ENCODE data around the gene NRP1. TPM values are rescaled to one million over a fixed set of nuclear protein-coding genes. Genes with fewer than 3 reads are reported as not detected.

The NRP1 gene
- total RNA-seq, 4 donors from 2014 or later: 8.2 to 24.6 (median 18.7) TPM

GRCh38 chr10:33157103-33157502 lies 177.4 kb downstream of the NRP1 start:
- intact Hi-C loops (cut with DNase I; ENCODE audit: low total_unique reads): no loop called here
- TF ChIP-seq POLR2A (IDR thresholded peaks at IDR 0.05): no peak
- no peak for TF ChIP-seq CTCF (IDR thresholded peaks at IDR 0.05)
- WGBS, 2 donors: 87 to 89% methylated on average over 4 of the region's 4 CpGs
- H3K4me3 ChIP-seq (ENCODE audit: low read depth, poor library complexity, severe bottlenecking): no peak overlapping the region
- DNase-seq (ENCODE audit: low spot score in 2 of 2): no peak

GRCh38 chr10:33155720-33156638 lies 178.5 kb downstream of the NRP1 start:
- no peak for DNase-seq (ENCODE audit: low spot score in 2 of 2)
- TF ChIP-seq CTCF (IDR thresholded peaks at IDR 0.05) (no peak), POLR2A (IDR thresholded peaks at IDR 0.05) (no peak)
- H3K4me3 ChIP-seq (ENCODE audit: low read depth, poor library complexity, severe bottlenecking): no peak overlapping the region
- WGBS, 2 donors: 47 to 57% methylated on average over 10 of the region's 10 CpGs
- intact Hi-C loops (cut with DNase I; ENCODE audit: low total_unique reads): no loop called here

- TF ChIP-seq CTCF (IDR thresholded peaks at IDR 0.05) (no peak), POLR2A (IDR thresholded peaks at IDR 0.05) (no peak)
- DNase-seq (ENCODE audit: low spot score in 2 of 2): no peak
- WGBS, 2 donors: 53 to 75% methylated on average over 5 of the region's 5 CpGs
- no peak overlapping the region for H3K4me3 ChIP-seq (ENCODE audit: low read depth, poor library complexity, severe bottlenecking)
- intact Hi-C loops (cut with DNase I; ENCODE audit: low total_unique reads): no loop called here
Measured at GRCh38 chr10:33154590-33154989, 179.9 kb downstream of the NRP1 start.

- intact Hi-C loops (cut with DNase I; ENCODE audit: low total_unique reads): no loop called here
- TF ChIP-seq CTCF (IDR thresholded peaks at IDR 0.05): no peak
- no peak for TF ChIP-seq POLR2A (IDR thresholded peaks at IDR 0.05)
- H3K4me3 ChIP-seq (ENCODE audit: low read depth, poor library complexity, severe bottlenecking): no peak overlapping the region
- DNase-seq (ENCODE audit: low spot score in 2 of 2): no peak
- 77 to 86% methylated on average over 3 of the region's 3 CpGs for WGBS, 2 donors
Measured at GRCh38 chr10:33153968-33154327, 180.5 kb downstream of the NRP1 start.

GRCh38 chr10:33153251-33153967 lies 181.1 kb downstream of the NRP1 start:
- intact Hi-C loops (cut with DNase I; ENCODE audit: low total_unique reads): no loop called here
- 79 to 88% methylated on average over 8 of the region's 8 CpGs for WGBS, 2 donors

More at GRCh38 chr10:33153251-33153967, 181.1 kb downstream of the NRP1 start:
- no peak for TF ChIP-seq CTCF (IDR thresholded peaks at IDR 0.05)
- TF ChIP-seq POLR2A (IDR thresholded peaks at IDR 0.05): no peak
- DNase-seq (ENCODE audit: low spot score in 2 of 2): no peak
- H3K4me3 ChIP-seq (ENCODE audit: low read depth, poor library complexity, severe bottlenecking): no peak overlapping the region

All from lower leg skin (tissue), 4 donors.